DND-41 (cell line): ENCODE data around the gene HLA-DQB2.

Experiments
- EZH2 ChIP-seq: IDR thresholded peaks from 3 replicates; pipeline ENCODE4 v1.6.1; 2012; ENCODE audit warnings: borderline replicate concordance, low read depth, mild to moderate bottlenecking, moderate library complexity, low read length, inconsistent platforms; ENCODE audit not compliant: severe bottlenecking
- TF ChIP-seq, protein P1 (sequence below): IDR thresholded peaks from 2 replicates; pipeline ENCODE4 v1.5.1; 2012; ENCODE audit warnings: borderline replicate concordance, low read length, moderate library complexity, mild to moderate bottlenecking; ENCODE audit not compliant: poor library complexity, severe bottlenecking; ENCODE audit errors: extremely low read depth

GRCh38 chr6:32772656-32773055 is 9.3 kb upstream of the HLA-DQB2 start:
- TF ChIP-seq, protein P1, sequence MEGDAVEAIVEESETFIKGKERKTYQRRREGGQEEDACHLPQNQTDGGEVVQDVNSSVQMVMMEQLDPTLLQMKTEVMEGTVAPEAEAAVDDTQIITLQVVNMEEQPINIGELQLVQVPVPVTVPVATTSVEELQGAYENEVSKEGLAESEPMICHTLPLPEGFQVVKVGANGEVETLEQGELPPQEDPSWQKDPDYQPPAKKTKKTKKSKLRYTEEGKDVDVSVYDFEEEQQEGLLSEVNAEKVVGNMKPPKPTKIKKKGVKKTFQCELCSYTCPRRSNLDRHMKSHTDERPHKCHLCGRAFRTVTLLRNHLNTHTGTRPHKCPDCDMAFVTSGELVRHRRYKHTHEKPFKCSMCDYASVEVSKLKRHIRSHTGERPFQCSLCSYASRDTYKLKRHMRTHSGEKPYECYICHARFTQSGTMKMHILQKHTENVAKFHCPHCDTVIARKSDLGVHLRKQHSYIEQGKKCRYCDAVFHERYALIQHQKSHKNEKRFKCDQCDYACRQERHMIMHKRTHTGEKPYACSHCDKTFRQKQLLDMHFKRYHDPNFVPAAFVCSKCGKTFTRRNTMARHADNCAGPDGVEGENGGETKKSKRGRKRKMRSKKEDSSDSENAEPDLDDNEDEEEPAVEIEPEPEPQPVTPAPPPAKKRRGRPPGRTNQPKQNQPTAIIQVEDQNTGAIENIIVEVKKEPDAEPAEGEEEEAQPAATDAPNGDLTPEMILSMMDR, result no peak
- TF ChIP-seq EZH2, result no peak
